GM21737 (cell line): ENCODE measurements around the gene TRAF4.
"Not testable (repeated sequence)": the region's sequence is repeated elsewhere in the genome, so short reads cannot be mapped to it uniquely, and the experiment has no call there.

Experiments used
- ATAC-seq: cut with Tn5 transposase; IDR thresholded peaks from one replicate; pipeline ENCODE4 v1.9.1; 2021; ENCODE audit warnings: mild to moderate bottlenecking, moderate library complexity; ENCODE audit not compliant: unreplicated experiment

TRAF4 gene

DNA sequence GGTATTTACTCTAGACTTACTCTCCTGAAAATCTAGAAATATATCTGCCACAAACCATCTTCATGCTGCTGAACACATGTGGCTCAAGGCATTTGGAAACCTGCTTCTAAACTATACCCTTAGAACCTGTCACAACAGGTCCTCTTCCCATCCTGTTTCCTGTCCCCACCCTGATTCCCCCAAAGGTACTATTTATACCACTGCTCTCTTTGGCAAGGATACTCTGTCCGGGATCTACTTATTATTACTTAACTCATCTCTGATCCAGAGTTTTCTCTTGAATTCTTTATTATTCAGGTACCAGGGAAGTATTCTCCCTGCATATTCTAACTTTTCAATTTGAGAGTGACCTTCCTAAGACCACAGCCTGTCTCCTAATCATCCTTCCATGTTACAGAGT, 33.4 kb downstream of the TRAF4 start:
- no peak for ATAC-seq

DNA sequence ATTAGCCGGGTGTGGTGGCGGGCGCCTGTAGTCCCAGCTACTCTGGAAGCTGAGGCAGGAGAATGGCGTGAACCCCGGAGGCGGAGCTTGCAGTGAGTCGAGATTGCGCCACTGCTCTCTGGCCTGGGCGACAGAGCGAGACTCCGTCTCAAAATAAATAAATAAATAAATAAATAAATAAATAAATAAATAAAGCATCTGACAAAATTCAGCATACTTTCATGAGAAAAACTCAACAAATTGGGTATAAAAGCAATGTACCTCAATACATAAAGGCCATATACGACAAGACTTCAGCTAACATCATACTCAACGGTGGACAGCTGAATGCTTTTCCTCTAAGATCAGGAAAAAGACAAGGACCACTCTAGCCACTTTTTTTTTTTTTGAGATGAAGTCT, 35.8 kb downstream of the TRAF4 start:
- ATAC-seq, result not testable (repeated sequence)

DNA sequence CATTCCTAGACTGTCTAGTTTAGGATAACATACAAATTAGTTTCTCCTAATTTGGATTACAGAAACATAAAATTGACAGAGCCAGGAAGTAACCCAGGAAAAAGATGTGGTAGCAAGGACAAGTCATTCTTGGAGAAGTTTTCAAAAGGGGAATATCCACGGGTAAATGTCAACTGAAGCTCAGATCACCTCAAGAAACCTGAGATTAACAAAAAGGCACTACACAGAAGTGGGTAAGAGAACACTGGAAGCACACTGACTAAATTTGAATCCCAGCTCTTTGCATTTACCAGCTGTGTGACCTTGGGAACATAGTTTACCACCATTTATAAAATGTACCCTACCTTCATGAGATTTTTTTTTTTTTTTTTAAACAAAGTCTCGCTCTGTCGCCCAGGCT, 39.4 kb downstream of the TRAF4 start:
- no peak for ATAC-seq

DNA sequence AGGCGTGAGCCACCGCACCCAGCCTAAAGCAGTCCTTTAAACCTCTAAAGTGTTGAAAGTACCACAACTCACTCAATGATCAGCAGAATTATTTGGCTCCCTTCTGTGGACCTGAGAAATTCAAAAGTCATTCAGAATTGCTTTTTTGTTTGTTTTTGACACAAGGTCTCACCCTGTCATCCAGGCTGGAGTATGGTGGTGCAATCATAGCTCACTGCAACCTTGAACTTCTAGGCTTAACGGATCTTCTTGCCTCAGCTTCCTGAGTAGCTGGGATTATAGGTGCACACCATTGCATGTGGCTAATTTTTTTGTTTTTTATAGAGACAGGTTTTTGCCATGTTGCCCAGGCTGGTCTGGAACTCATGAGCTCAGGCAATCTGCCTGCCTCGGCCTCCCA, 44.3 kb downstream of the TRAF4 start:
- no peak for ATAC-seq

DNA sequence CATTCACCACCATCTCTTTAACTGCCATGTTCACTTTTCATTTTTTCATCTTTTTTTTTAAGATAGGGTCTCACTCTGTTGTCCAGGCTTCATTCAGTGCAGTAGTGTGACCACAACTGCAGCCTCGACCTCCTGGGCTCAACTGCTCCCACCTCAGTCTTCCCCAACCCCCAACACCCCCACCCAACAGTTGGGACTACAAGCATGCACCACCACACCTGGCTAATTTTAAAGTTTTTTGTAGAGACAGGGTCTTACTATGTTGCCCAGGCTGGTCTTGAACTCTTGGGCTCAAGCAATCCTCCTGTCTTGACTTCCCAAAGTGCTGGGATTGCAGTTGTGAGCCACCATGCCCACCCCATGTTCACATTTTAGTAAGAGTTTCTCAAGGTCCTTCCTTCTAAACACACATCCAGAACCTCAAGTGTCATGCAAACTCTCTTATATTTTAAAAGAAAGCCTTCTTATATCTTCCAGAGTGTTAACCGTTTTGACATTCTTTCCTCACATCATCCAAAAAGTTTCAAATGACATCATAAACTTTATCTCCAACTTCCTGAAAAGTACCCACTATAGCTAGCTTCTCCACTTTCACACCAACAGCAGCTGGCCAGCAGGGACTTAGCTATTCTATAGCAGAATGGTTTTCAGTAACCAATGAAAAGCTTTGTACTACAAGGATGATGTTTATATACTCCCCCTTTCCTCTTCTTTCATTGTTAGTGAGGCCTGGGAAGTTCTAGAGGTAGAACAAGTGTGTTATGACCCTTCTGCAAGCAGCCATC, 49.3 kb downstream of the TRAF4 start:
- ATAC-seq, result no peak

DNA sequence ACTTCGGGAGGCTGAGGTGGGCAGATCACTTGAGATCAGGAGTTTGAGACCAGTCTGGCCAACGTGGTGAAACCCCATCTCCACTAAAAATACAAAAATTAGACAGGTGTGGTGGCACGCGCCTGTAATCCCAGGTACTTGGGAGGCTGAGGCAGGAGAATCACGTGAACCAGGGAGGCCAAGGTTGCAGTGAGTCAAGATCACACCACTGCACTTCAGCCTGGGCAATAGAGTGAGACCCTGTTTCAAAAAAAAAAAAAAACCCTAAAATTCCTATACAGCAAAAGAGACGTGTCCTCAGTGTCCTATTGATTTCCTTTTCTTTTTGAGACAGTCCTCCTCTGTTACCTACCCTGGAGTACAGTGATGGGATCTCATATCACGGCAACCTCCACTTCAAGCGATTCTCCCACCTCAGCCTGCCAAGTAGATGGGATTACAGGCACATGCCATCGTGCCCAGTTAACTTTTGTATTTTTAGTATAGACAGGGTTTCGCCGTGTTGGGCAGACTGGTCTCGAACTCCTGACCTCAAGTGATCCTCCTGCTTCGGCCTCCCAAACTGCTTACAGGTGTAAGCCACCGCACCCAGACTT, 51.1 kb downstream of the TRAF4 start:
- not testable (repeated sequence) for ATAC-seq

DNA sequence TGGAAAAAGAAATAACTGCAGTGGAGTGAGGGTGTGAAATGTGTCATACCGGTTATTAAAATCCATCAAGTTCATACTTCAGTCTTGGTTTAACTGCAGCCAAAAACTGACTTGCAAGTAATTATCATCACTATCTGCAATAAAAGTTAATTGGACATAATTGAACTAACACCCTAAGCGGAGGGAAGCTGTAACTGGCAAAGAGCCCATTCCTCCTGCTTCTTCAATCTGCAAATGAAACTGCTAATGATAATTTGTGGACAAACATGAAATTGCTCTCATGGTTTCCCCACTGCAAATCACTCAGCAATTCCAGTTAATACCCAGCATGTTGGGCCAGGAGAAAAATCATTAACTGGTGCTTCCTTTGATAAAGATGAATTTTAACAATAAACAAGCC, 52.3 kb downstream of the TRAF4 start:
- no peak for ATAC-seq
